NCI-H1694 treated with DMSO at 0.1 percent for 48 hours (cell line): ENCODE data around the gene SRI.
"Not testable (repeated sequence)": the region's sequence is repeated elsewhere in the genome, so short reads cannot be mapped to it uniquely, and the experiment has no call there.

Experiments
- DNase-seq: peaks from one replicate; lab custom pipeline; 2025; lab: John Stamatoyannopoulos, UW

Gene SRI

DNA sequence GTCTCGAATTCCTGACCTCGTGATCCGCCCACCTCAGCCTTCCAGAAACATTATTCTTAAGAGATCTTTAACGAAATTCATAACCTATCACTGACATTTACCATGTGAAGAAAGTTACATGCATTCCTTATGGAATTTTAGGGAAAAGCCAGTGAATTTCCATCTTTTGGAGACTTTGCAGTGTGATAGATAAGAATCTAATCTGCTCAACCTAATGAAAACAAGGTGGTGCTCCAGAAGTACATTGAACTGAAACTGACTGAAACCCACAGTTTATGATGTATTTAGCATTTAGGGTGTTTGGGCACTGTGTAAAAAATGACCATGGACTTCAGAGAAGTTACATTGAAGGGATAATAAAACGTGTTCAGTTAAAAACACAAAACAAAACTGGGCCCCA, 43.6 kb downstream of the SRI start:
- no peak for DNase-seq

DNA sequence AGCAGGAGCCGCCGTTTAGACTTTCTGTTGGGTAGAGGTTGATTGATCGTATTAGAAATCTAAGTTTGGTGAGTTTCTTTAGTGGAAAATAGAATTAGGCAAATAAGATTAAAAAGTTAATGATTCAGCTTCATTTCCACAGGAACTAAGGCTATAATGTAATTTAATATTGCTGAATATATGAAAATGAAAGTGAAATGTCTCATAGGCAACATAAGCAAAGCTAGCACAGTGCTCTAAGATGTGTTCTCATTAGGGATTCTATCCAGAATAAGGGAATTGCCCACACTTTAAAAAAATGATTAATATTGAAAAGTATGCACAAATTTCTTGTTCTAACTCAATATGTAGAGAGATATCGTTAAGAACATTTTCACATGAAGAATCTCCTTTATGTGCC, 47.0 kb downstream of the SRI start:
- DNase-seq: no peak

- peak; percentile 40 for DNase-seq
Observed at GRCh38 chr7:88169717-88170320, 50.0 kb downstream of the SRI start.

DNA sequence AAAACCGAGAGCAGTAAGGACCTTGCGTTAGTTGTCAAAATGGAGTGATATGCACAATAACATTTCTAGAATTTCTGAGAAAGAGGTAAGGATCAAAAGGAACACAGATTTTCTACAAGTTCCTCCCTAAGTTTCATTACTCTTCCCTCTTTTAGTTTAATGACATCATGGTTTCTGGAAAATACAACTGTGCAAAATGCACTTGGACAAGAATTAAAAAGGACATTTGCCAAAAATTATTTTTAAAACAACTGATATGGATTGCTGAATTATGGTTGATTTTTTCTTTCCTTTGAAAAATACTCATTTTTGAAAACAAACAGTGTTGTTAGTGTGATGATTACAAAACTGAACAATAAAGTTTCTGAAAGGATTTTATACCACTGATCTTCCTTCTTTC, 52.1 kb downstream of the SRI start:
- no peak for DNase-seq

- no peak for DNase-seq
Observed at GRCh38 chr7:88167223-88167622, 52.6 kb downstream of the SRI start.

- DNase-seq: no peak
Observed at GRCh38 chr7:88165697-88166096, 54.1 kb downstream of the SRI start.

GRCh38 chr7:88159741-88160140, 60.1 kb downstream of the SRI start:
- DNase-seq: not testable (repeated sequence)

DNA sequence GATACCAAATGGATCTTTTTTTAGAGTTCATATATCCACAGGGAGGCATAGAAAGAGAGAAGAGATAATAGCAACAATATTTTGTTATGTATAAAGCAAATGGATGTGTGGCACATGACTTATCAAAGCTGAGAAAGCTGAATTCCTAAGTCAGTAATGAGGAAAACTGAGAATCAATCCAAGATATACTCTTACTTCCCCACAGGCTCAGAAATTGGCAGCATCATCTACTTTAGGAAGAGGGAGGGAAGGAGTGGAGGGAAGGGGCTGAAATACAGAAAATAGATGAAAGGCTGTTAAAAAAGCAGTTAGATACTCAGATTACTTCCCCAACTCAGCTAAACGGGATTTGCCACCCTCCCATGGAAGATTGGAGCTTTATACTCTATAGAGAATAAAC, 63.5 kb downstream of the SRI start:
- no peak for DNase-seq

- no peak for DNase-seq
Observed at GRCh38 chr7:88155756-88156155, 64.1 kb downstream of the SRI start.
